ENCODE results near the gene HYAL2. TPM values are rescaled to one million over a fixed set of nuclear protein-coding genes. Genes with fewer than 3 reads are reported as not detected.

Gene HYAL2
- total and polyA plus RNA-seq, 9 of the 15 experiments (the other 6 are each of a cell fraction or from before 2014, with no cell fraction given), result 0.36 to 22.7 (median 11.4) TPM; not detected in 1

GRCh38 chr3:50299929-50300680 is 22.4 kb downstream of the HYAL2 start (continued):
- TF ChIP-seq SREBF1 (IDR thresholded peaks at IDR 0.05; ENCODE audit: borderline replicate concordance, low read depth, low read length), result no peak
- no peak for TF ChIP-seq TAF9B (IDR thresholded peaks at IDR 0.05; ENCODE audit: partially characterized antibody)
- TF ChIP-seq KDM1A (IDR thresholded peaks at IDR 0.05), result peak in 1 of 2 experiments; percentile 51; a peak in 1 of 4 replicates
- TF ChIP-seq FOXK2 (conservative IDR thresholded peaks at IDR 0.05 in 1 of 2, IDR thresholded peaks at IDR 0.05 in 1 of 2; ENCODE audit: low read depth in 2 of 2), result 0 out of 4 replicates have a peak, but pooled peaks of 1 of the 2 experiments have one; percentile 43
- peak; percentile 60; the same call in 1 of the 2 replicates for TF ChIP-seq SPI1 (IDR thresholded peaks at IDR 0.05; ENCODE audit: borderline replicate concordance, low read depth, low read length)
- no peak for TF ChIP-seq TCF7L2 (IDR thresholded peaks at IDR 0.05; ENCODE audit: low read depth, low read length)
- TF ChIP-seq ELK3 (CRISPR knock-in tag; IDR thresholded peaks at IDR 0.05), result no peak
- TF ChIP-seq CHD7 (IDR thresholded peaks at IDR 0.05; ENCODE audit: low read depth, low read length), result no peak
- peak; percentile 23 for TF ChIP-seq ZFX (CRISPR knock-in tag; IDR thresholded peaks at IDR 0.05)
- peak; percentile 47; the same call in 1 of the 2 replicates for TF ChIP-seq PML (IDR thresholded peaks at IDR 0.05; ENCODE audit: low read length)
- TF ChIP-seq HCFC1 (IDR thresholded peaks at IDR 0.05; ENCODE audit: low read depth, low read length), result no peak
- TF ChIP-seq ARID3A (IDR thresholded peaks at IDR 0.05; ENCODE audit: borderline replicate concordance, low read depth, low read length), result no peak
- TF ChIP-seq TGIF2 (CRISPR knock-in tag; IDR thresholded peaks at IDR 0.05), result no peak
- no peak for TF ChIP-seq OTX1 (CRISPR knock-in tag; IDR thresholded peaks at IDR 0.05)
